Thoracic aorta (tissue), 2 donors: ENCODE measurements around the gene RASSF5. TPM values are rescaled to one million over a fixed set of nuclear protein-coding genes. Genes with fewer than 3 reads are reported as not detected.

Source experiments
- ATAC-seq: fragments of 150-250 bp; one replicate; pipeline ENCODE4 v1.8.0; 2017; ENCODE audit warnings: low read depth; ENCODE audit not compliant: insufficient number of reproducible peaks, low FRiP score
- DNase-seq: peaks from one replicate; pipeline ENCODE4 v3.0.0-alpha.2; 2020; ENCODE audit warnings: low spot score
- H3K27ac ChIP-seq, 2 donors: fragments of 200-600 bp; sonication (generic); 1 replicate in 1 of 2; 2 replicates in 1 of 2; pipeline ENCODE4 v1.5.1; 2016; ENCODE audit warnings: mild to moderate bottlenecking in 2 of 2, moderate library complexity in 2 of 2
- H3K27me3 ChIP-seq: fragments of 200-600 bp; sonication (generic); replicated peaks from 2 replicates; pipeline ENCODE4 v1.6.0; 2016; ENCODE audit warnings: mild to moderate bottlenecking; ENCODE audit not compliant: insufficient read depth
- H3K36me3 ChIP-seq: fragments of 200-600 bp; sonication (generic); one replicate; pipeline ENCODE4 v1.5.1; 2016
- H3K4me1 ChIP-seq, 2 donors: fragments of 200-600 bp; sonication (generic); 1 replicate in 1 of 2; 2 replicates in 1 of 2; pipeline versions ENCODE4 v1.5.1 to v1.6.0; 2016; ENCODE audit warnings: low read depth in 2 of 2, mild to moderate bottlenecking in 1 of 2; ENCODE audit not compliant: control insufficient read depth in 1 of 2
- H3K4me3 ChIP-seq: fragments of 200-600 bp; sonication (generic); 2 replicates; pipeline ENCODE4 v1.5.1; 2016; ENCODE audit warnings: mild to moderate bottlenecking
- H3K9me3 ChIP-seq: fragments of 200-600 bp; sonication (generic); 2 replicates; pipeline ENCODE4 v1.5.1; 2016
- CTCF ChIP-seq: fragments of 200-600 bp; sonication (generic); IDR thresholded peaks from one replicate; pipeline ENCODE4 v1.5.1; 2019; ENCODE audit warnings: antibody characterized with exemption
- total RNA-seq, 2 donors: library from RNA; depleted of rRNA; stranded (reverse); fragments of >200 nt; gene quantifications; one replicate each; pipeline versions ENCODE4 v1.1.0 to v1.2.3, GENCODE V29; 2016

RASSF5 gene
- total RNA-seq, 2 donors from 2014 or later, result 21.7 to 22.8 TPM

GRCh38 chr1:206471415-206471801 lies 35.9 kb upstream of the RASSF5 start:
- Histone ChIP-seq H3K4me3 (peak overlapping the region; percentile 88), H3K27ac (no peak overlapping the region), H3K27me3 (no peaks in the 10 kb centered on the region), H3K36me3 (no peaks in the 10 kb centered on the region), H3K4me1 (peaks cover 11 to 27% of the 10 kb centered on the region in 2 donors), H3K9me3 (no peaks in the 10 kb centered on the region)
- DNase-seq, result no peak
- ATAC-seq, result no peak
- TF ChIP-seq CTCF, result no peak

- TF ChIP-seq CTCF, result no peak
- ATAC-seq, result no peak
- no peak for DNase-seq
- Histone ChIP-seq H3K9me3 (no peaks in the 10 kb centered on the region), H3K4me1 (peaks cover 11 to 27% of the 10 kb centered on the region in 2 donors), H3K36me3 (no peaks in the 10 kb centered on the region), H3K4me3 (no peak overlapping the region), H3K27me3 (no peaks in the 10 kb centered on the region), H3K27ac (no peak overlapping the region)
These were observed 35.3 kb upstream of the RASSF5 start for GRCh38 chr1:206472024-206472423.

GRCh38 chr1:206472454-206472853 lies 34.9 kb upstream of the RASSF5 start:
- DNase-seq (no peak), ATAC-seq (no peak)
- Histone ChIP-seq H3K4me1 (peaks cover 11 to 27% of the 10 kb centered on the region in 2 donors), H3K4me3 (no peak overlapping the region), H3K9me3 (no peaks in the 10 kb centered on the region), H3K27me3 (no peaks in the 10 kb centered on the region), H3K36me3 (no peaks in the 10 kb centered on the region), H3K27ac (no peak overlapping the region)
- TF ChIP-seq CTCF, result no peak

- DNase-seq, result no peak
- Histone ChIP-seq H3K27ac (no peak overlapping the region), H3K36me3 (no peaks in the 10 kb centered on the region), H3K27me3 (no peaks in the 10 kb centered on the region), H3K9me3 (no peaks in the 10 kb centered on the region), H3K4me1 (peaks cover 11 to 27% of the 10 kb centered on the region in 2 donors), H3K4me3 (no peak overlapping the region)
- TF ChIP-seq CTCF, result no peak
- ATAC-seq, result no peak
These were observed 34.4 kb upstream of the RASSF5 start for GRCh38 chr1:206472886-206473285.

- TF ChIP-seq CTCF, result no peak
- peaks cover 4 to 13% of the 10 kb centered on the region in 2 donors for H3K4me1 ChIP-seq
- H3K4me3 ChIP-seq, result no peak overlapping the region
- H3K27me3 ChIP-seq, result no peaks in the 10 kb centered on the region
- H3K27ac ChIP-seq, result no peak overlapping the region
- H3K9me3 ChIP-seq, result no peaks in the 10 kb centered on the region
- DNase-seq (no peak), ATAC-seq (no peak)
- H3K36me3 ChIP-seq, result no peaks in the 10 kb centered on the region
These were observed 31.3 kb upstream of the RASSF5 start for GRCh38 chr1:206476058-206476457.
